Measurements from ENCODE around the gene TBX1.

- TF ChIP-seq GATA2 (IDR thresholded peaks at IDR 0.05; ENCODE audit: low read depth, low read length) (no peak), GATA3 (IDR thresholded peaks at IDR 0.05; ENCODE audit: low read depth, low read length) (no peak)
Measured at GRCh38 chr22:19745155-19746101, 15.2 kb upstream of the TBX1 start.
